Common myeloid progenitor, CD34-positive (primary cell): ENCODE measurements around the gene GFRA1.

ENCODE experiments used
- CTCF ChIA-PET: fragments of 350-600 bp; sonication (Branson Sonifier 250); formaldehyde crosslinking; loops from one replicate; lab custom pipeline; 2021; ENCODE audit warnings: antibody characterized with exemption; lab: Charles Lee
- POLR2A ChIA-PET: fragments of 350-600 bp; sonication (Branson Sonifier 250); formaldehyde crosslinking; loops from one replicate; lab custom pipeline; 2021; ENCODE audit warnings: antibody characterized with exemption; lab: Charles Lee
- DNase-seq, 3 donors: peaks; one replicate each; pipeline versions ENCODE4 v3.0.0 to v3.0.0-alpha.2; 2013
- H3K27ac ChIP-seq, 2 experiments: 1 replicate in 1 of 2; 2 replicates in 1 of 2; pipeline ENCODE4 v1.7.0; 2013; ENCODE audit warnings: inconsistent platforms in 2 of 2, low read length in 2 of 2, mild to moderate bottlenecking in 2 of 2, low read depth in 1 of 2, moderate library complexity in 1 of 2; ENCODE audit not compliant: severe bottlenecking in 2 of 2, insufficient read depth in 1 of 2, poor library complexity in 1 of 2
- H3K27me3 ChIP-seq, 5 experiments: replicated peaks in 2 of 5; 1 replicate in 3 of 5; 2 replicates in 2 of 5; pipeline versions ENCODE4 v1.6.1 to v1.7.0; 2013; ENCODE audit warnings: low read length in 4 of 5, mild to moderate bottlenecking in 2 of 5, moderate library complexity in 2 of 5, inconsistent platforms in 1 of 5; ENCODE audit not compliant: insufficient read depth in 5 of 5, control insufficient read depth in 4 of 5
- H3K36me3 ChIP-seq, 4 experiments: 1 replicate in 2 of 4; 2 replicates in 2 of 4; pipeline versions ENCODE4 v1.6.1 to v1.7.0; 2013; ENCODE audit warnings: low read length in 3 of 4, control low read depth in 1 of 4, mild to moderate bottlenecking in 1 of 4; ENCODE audit not compliant: control insufficient read depth in 4 of 4, insufficient read depth in 4 of 4
- H3K4me1 ChIP-seq, 4 experiments: 1 replicate in 3 of 4; 2 replicates in 1 of 4; pipeline versions ENCODE4 v1.6.1 to v1.7.1; 2013; ENCODE audit warnings: low read length in 3 of 4, mild to moderate bottlenecking in 3 of 4, control low read depth in 1 of 4, inconsistent platforms in 1 of 4, moderate library complexity in 1 of 4; ENCODE audit not compliant: control insufficient read depth in 4 of 4, insufficient read depth in 4 of 4; ENCODE audit errors: control extremely low read depth in 1 of 4
- H3K4me3 ChIP-seq, 7 experiments: 1 replicate in 4 of 7; 2 replicates in 3 of 7; pipeline versions ENCODE4 v1.5.1 to v1.7.0; 2013; ENCODE audit warnings: mild to moderate bottlenecking in 7 of 7, low read length in 6 of 7, moderate library complexity in 6 of 7, inconsistent platforms in 2 of 7, low read depth in 2 of 7, control low read depth in 1 of 7; ENCODE audit not compliant: insufficient read depth in 4 of 7, control insufficient read depth in 1 of 7; ENCODE audit errors: extremely low read depth in 1 of 7
- H3K9me3 ChIP-seq, 5 experiments: 1 replicate in 4 of 5; 2 replicates in 1 of 5; pipeline versions ENCODE4 v1.6.1 to v1.7.1; 2013; ENCODE audit warnings: low read length in 4 of 5, mild to moderate bottlenecking in 2 of 5, inconsistent platforms in 1 of 5, low read depth in 1 of 5, moderate library complexity in 1 of 5; ENCODE audit not compliant: control insufficient read depth in 4 of 5, insufficient read depth in 2 of 5; ENCODE audit errors: control extremely low read depth in 1 of 5
- WGBS: methylation state at CpG from one replicate; pipeline ENCODE4 v1.1.5; 2013; ENCODE audit not compliant: insufficient coverage; 5-methylcytosine and 5-hydroxymethylcytosine counted together

Gene GFRA1

GRCh38 chr10:116233230-116233629 lies 39.8 kb downstream of the GFRA1 start:
- no peak overlapping the region for H3K27ac ChIP-seq
- H3K4me3 ChIP-seq, result no peak overlapping the region
- no peaks in the 10 kb centered on the region for H3K9me3 ChIP-seq
- DNase-seq, result no peak
- no peaks in the 10 kb centered on the region for H3K36me3 ChIP-seq
- whole genome bisulfite sequencing, result no CpG with 5 or more reads among the region's 2 CpGs
- POLR2A ChIA-PET, result interaction anchor here (0.7 kb wide), 1 partner anchor 21 kb away, joined by 3 read pairs; no protein-coding TSS in a partner anchor
- H3K27me3 ChIP-seq, result peaks cover 0 to 6% (median 0%) of the 10 kb centered on the region in 5 experiments
- H3K4me1 ChIP-seq, result no peaks in the 10 kb centered on the region
- CTCF ChIA-PET, result interaction anchor here (1.7 kb wide), 1 partner anchor 24 kb away, joined by 3 read pairs; no protein-coding TSS in a partner anchor

- Histone ChIP-seq H3K27ac (no peak overlapping the region), H3K4me1 (no peaks in the 10 kb centered on the region), H3K4me3 (no peak overlapping the region), H3K36me3 (no peaks in the 10 kb centered on the region), H3K9me3 (no peaks in the 10 kb centered on the region), H3K27me3 (peaks cover 0 to 3% (median 0%) of the 10 kb centered on the region in 5 experiments)
- WGBS, result 89% methylated on average over 1 of the region's 2 CpGs
- CTCF ChIA-PET, result interaction anchor here (1.7 kb wide), 1 partner anchor 23 kb away, joined by 3 read pairs; no protein-coding TSS in a partner anchor
- DNase-seq, result no peak
- POLR2A ChIA-PET, result no interaction called here
Measured at GRCh38 chr10:116232613-116233012, 40.4 kb downstream of the GFRA1 start.

- no peak for DNase-seq
- H3K27ac ChIP-seq, result no peak overlapping the region
- H3K9me3 ChIP-seq, result no peaks in the 10 kb centered on the region
- peaks cover 0 to 5% (median 2%) of the 10 kb centered on the region in 5 experiments for H3K27me3 ChIP-seq
- H3K4me1 ChIP-seq, result no peaks in the 10 kb centered on the region
- H3K36me3 ChIP-seq, result no peaks in the 10 kb centered on the region
- CTCF ChIA-PET, result no interaction called here
- POLR2A ChIA-PET, result no interaction called here
- no peak overlapping the region for H3K4me3 ChIP-seq
- 96% methylated on average over 5 of the region's 6 CpGs for WGBS
Measured at GRCh38 chr10:116226766-116227165, 46.2 kb downstream of the GFRA1 start.

GRCh38 chr10:116226053-116226452 lies 47.0 kb downstream of the GFRA1 start:
- WGBS, result 88% methylated on average over 5 of the region's 5 CpGs
- Histone ChIP-seq H3K9me3 (no peaks in the 10 kb centered on the region), H3K27ac (no peak overlapping the region), H3K36me3 (no peaks in the 10 kb centered on the region), H3K27me3 (peaks cover 0 to 5% (median 2%) of the 10 kb centered on the region in 5 experiments), H3K4me3 (no peak overlapping the region), H3K4me1 (no peaks in the 10 kb centered on the region)
- ChIA-PET POLR2A (no interaction called here), CTCF (no interaction called here)
- DNase-seq, result no peak

GRCh38 chr10:116223289-116223688 lies 49.7 kb downstream of the GFRA1 start:
- POLR2A ChIA-PET, result no interaction called here
- H3K4me1 ChIP-seq, result no peaks in the 10 kb centered on the region
- WGBS, result 92% methylated on average over 3 of the region's 3 CpGs

GRCh38 chr10:116221053-116221452 lies 52.0 kb downstream of the GFRA1 start:
- no peaks in the 10 kb centered on the region for H3K4me1 ChIP-seq
- H3K4me3 ChIP-seq, result no peak overlapping the region
- H3K27me3 ChIP-seq, result peaks cover 0 to 2% (median 0%) of the 10 kb centered on the region in 5 experiments
- H3K9me3 ChIP-seq, result no peaks in the 10 kb centered on the region
- ChIA-PET CTCF (interaction anchor here (1.2 kb wide), 2 partner anchors 9 to 36 kb away, joined by 3 read pairs; no protein-coding TSS in a partner anchor), POLR2A (no interaction called here)
- no peaks in the 10 kb centered on the region for H3K36me3 ChIP-seq
- no peak for DNase-seq
- 83% methylated on average over 1 of the region's 3 CpGs for WGBS
- H3K27ac ChIP-seq, result no peak overlapping the region

More at GRCh38 chr10:116223289-116223688, 49.7 kb downstream of the GFRA1 start:
- CTCF ChIA-PET, result no interaction called here
- Histone ChIP-seq H3K36me3 (no peaks in the 10 kb centered on the region), H3K9me3 (no peaks in the 10 kb centered on the region), H3K4me3 (no peak overlapping the region), H3K27ac (no peak overlapping the region), H3K27me3 (peaks cover 0 to 5% (median 0%) of the 10 kb centered on the region in 5 experiments)
- no peak for DNase-seq

GRCh38 chr10:116216676-116217075 lies 56.3 kb downstream of the GFRA1 start:
- H3K9me3 ChIP-seq, result no peaks in the 10 kb centered on the region
- 95% methylated on average over 3 of the region's 3 CpGs for WGBS

More at GRCh38 chr10:116216676-116217075, 56.3 kb downstream of the GFRA1 start:
- Histone ChIP-seq H3K4me1 (no peaks in the 10 kb centered on the region), H3K27ac (no peak overlapping the region), H3K36me3 (no peaks in the 10 kb centered on the region), H3K4me3 (no peak overlapping the region), H3K27me3 (no peaks in the 10 kb centered on the region)
- ChIA-PET POLR2A (no interaction called here), CTCF (no interaction called here)
- no peak for DNase-seq
